MG63 (cell line): ENCODE measurements around the gene KSR2. TPM values are rescaled to one million over a fixed set of nuclear protein-coding genes. Genes with fewer than 3 reads are reported as not detected.

Experiments
- DNase-seq: peaks from one replicate; pipeline ENCODE4 v3.0.0-alpha.2; 2020
- H3K27me3 ChIP-seq: fragments of 250-450 bp; sonication (Bioruptor Pico); 2 replicates; pipeline ENCODE4 v1.5.1; 2020; ENCODE audit warnings: mild to moderate bottlenecking, moderate library complexity
- H3K36me3 ChIP-seq: fragments of 250-450 bp; sonication (Bioruptor Pico); 2 replicates; pipeline ENCODE4 v1.5.1; 2020; ENCODE audit warnings: mild to moderate bottlenecking, moderate library complexity
- H3K4me3 ChIP-seq: fragments of 250-450 bp; sonication (Bioruptor Pico); 2 replicates; pipeline ENCODE4 v1.5.1; 2020; ENCODE audit warnings: mild to moderate bottlenecking, moderate library complexity
- H3K9me3 ChIP-seq: fragments of 250-450 bp; sonication (Bioruptor Pico); 2 replicates; pipeline ENCODE4 v1.5.1; 2020; ENCODE audit warnings: mild to moderate bottlenecking, moderate library complexity
- total RNA-seq: library from RNA; depleted of rRNA; stranded (reverse); fragments of >200 nt; shearing (Covaris generic); gene quantifications from 2 replicates; pipeline ENCODE4 v1.2.3, GENCODE V29; 2014; ENCODE audit warnings: low replicate concordance

The KSR2 gene
- total RNA-seq, 1 experiment from 2014 or later: not detected

GRCh38 chr12:117518594-117519270, 450.1 kb downstream of the KSR2 start:
- H3K27me3 ChIP-seq: 0 out of 2 replicates have a peak, but pooled peaks cover 3% of the 10 kb centered on the region
- H3K36me3 ChIP-seq: no peaks in the 10 kb centered on the region
- H3K9me3 ChIP-seq: no peaks in the 10 kb centered on the region
- no peak for DNase-seq
- H3K4me3 ChIP-seq: no peak overlapping the region

GRCh38 chr12:117517219-117517739, 451.5 kb downstream of the KSR2 start:
- no peaks in the 10 kb centered on the region for H3K9me3 ChIP-seq
- no peaks in the 10 kb centered on the region for H3K36me3 ChIP-seq
- no peak for DNase-seq

GRCh38 chr12:117516034-117516433, 452.8 kb downstream of the KSR2 start:
- Histone ChIP-seq H3K9me3 (no peaks in the 10 kb centered on the region), H3K36me3 (no peaks in the 10 kb centered on the region), H3K27me3 (0 out of 2 replicates have a peak, but pooled peaks cover 3% of the 10 kb centered on the region), H3K4me3 (no peak overlapping the region)
- no peak for DNase-seq

More at GRCh38 chr12:117517219-117517739, 451.5 kb downstream of the KSR2 start:
- Histone ChIP-seq H3K4me3 (no peak overlapping the region), H3K27me3 (0 out of 2 replicates have a peak, but pooled peaks cover 3% of the 10 kb centered on the region)

GRCh38 chr12:117514016-117514415, 454.8 kb downstream of the KSR2 start:
- H3K27me3 ChIP-seq: no peaks in the 10 kb centered on the region

GRCh38 chr12:117513353-117513752, 455.4 kb downstream of the KSR2 start:
- H3K4me3 ChIP-seq: no peak overlapping the region
- no peaks in the 10 kb centered on the region for H3K9me3 ChIP-seq
- no peaks in the 10 kb centered on the region for H3K36me3 ChIP-seq
- H3K27me3 ChIP-seq: no peaks in the 10 kb centered on the region
- DNase-seq: no peak

More at GRCh38 chr12:117514016-117514415, 454.8 kb downstream of the KSR2 start:
- H3K9me3 ChIP-seq: no peaks in the 10 kb centered on the region
- no peak for DNase-seq
- no peaks in the 10 kb centered on the region for H3K36me3 ChIP-seq
- H3K4me3 ChIP-seq: no peak overlapping the region

- no peaks in the 10 kb centered on the region for H3K9me3 ChIP-seq
- no peaks in the 10 kb centered on the region for H3K36me3 ChIP-seq
- no peaks in the 10 kb centered on the region for H3K27me3 ChIP-seq
- no peak overlapping the region for H3K4me3 ChIP-seq
- no peak for DNase-seq
These were observed 460.3 kb downstream of the KSR2 start for GRCh38 chr12:117508468-117508867.

GRCh38 chr12:117507548-117507947, 461.2 kb downstream of the KSR2 start:
- DNase-seq: no peak
- Histone ChIP-seq H3K36me3 (no peaks in the 10 kb centered on the region), H3K4me3 (no peak overlapping the region), H3K27me3 (no peaks in the 10 kb centered on the region), H3K9me3 (no peaks in the 10 kb centered on the region)

GRCh38 chr12:117506333-117506732, 462.5 kb downstream of the KSR2 start:
- Histone ChIP-seq H3K27me3 (no peaks in the 10 kb centered on the region), H3K4me3 (no peak overlapping the region), H3K36me3 (no peaks in the 10 kb centered on the region), H3K9me3 (no peaks in the 10 kb centered on the region)
- DNase-seq: no peak

- H3K27me3 ChIP-seq: no peaks in the 10 kb centered on the region
- DNase-seq: no peak
- H3K9me3 ChIP-seq: no peaks in the 10 kb centered on the region
- no peak overlapping the region for H3K4me3 ChIP-seq
- H3K36me3 ChIP-seq: no peaks in the 10 kb centered on the region
These were observed 466.2 kb downstream of the KSR2 start for GRCh38 chr12:117502633-117503032.

GRCh38 chr12:117502233-117502632, 466.6 kb downstream of the KSR2 start:
- Histone ChIP-seq H3K36me3 (no peaks in the 10 kb centered on the region), H3K4me3 (no peak overlapping the region), H3K9me3 (no peaks in the 10 kb centered on the region), H3K27me3 (no peaks in the 10 kb centered on the region)
- DNase-seq: no peak

- no peaks in the 10 kb centered on the region for H3K27me3 ChIP-seq
- no peaks in the 10 kb centered on the region for H3K36me3 ChIP-seq
- no peaks in the 10 kb centered on the region for H3K9me3 ChIP-seq
- no peak for DNase-seq
- no peak overlapping the region for H3K4me3 ChIP-seq
These were observed 467.5 kb downstream of the KSR2 start for GRCh38 chr12:117501076-117501869.

GRCh38 chr12:117499759-117500485, 468.9 kb downstream of the KSR2 start:
- Histone ChIP-seq H3K9me3 (no peaks in the 10 kb centered on the region), H3K27me3 (no peaks in the 10 kb centered on the region), H3K4me3 (no peak overlapping the region), H3K36me3 (no peaks in the 10 kb centered on the region)
- DNase-seq: no peak

GRCh38 chr12:117498880-117499279, 469.9 kb downstream of the KSR2 start:
- Histone ChIP-seq H3K9me3 (no peaks in the 10 kb centered on the region), H3K4me3 (no peak overlapping the region), H3K27me3 (no peaks in the 10 kb centered on the region), H3K36me3 (no peaks in the 10 kb centered on the region)
- DNase-seq: no peak

GRCh38 chr12:117498256-117498655, 470.5 kb downstream of the KSR2 start:
- H3K4me3 ChIP-seq: no peak overlapping the region
- DNase-seq: no peak
- H3K36me3 ChIP-seq: no peaks in the 10 kb centered on the region
- no peaks in the 10 kb centered on the region for H3K27me3 ChIP-seq
- no peaks in the 10 kb centered on the region for H3K9me3 ChIP-seq

- Histone ChIP-seq H3K4me3 (no peak overlapping the region), H3K9me3 (no peaks in the 10 kb centered on the region), H3K27me3 (no peaks in the 10 kb centered on the region), H3K36me3 (no peaks in the 10 kb centered on the region)
- DNase-seq: no peak
These were observed 471.4 kb downstream of the KSR2 start for GRCh38 chr12:117497407-117497806.

GRCh38 chr12:117494833-117495655, 473.7 kb downstream of the KSR2 start:
- H3K27me3 ChIP-seq: no peaks in the 10 kb centered on the region
- H3K9me3 ChIP-seq: no peaks in the 10 kb centered on the region
- H3K36me3 ChIP-seq: no peaks in the 10 kb centered on the region
- no peak for DNase-seq
- H3K4me3 ChIP-seq: no peak overlapping the region
